Neuronal stem cell (in vitro differentiated cells): Measurements from ENCODE around the gene PHF3.

Experiments used
- DNase-seq: peaks from one replicate; pipeline ENCODE4 v3.0.0-alpha.2; 2013; ENCODE audit warnings: low spot score
- H2AFZ ChIP-seq: one replicate; pipeline ENCODE4 v1.6.1; 2013; ENCODE audit warnings: mild to moderate bottlenecking, low read length, inconsistent platforms
- H2AK5ac ChIP-seq: 2 replicates; pipeline ENCODE4 v1.6.1; 2013; ENCODE audit warnings: low read depth, mild to moderate bottlenecking, inconsistent platforms, low read length, moderate library complexity, mixed read lengths
- H2BK120ac ChIP-seq: 2 replicates; pipeline ENCODE4 v1.6.1; 2013; ENCODE audit warnings: low read depth, mild to moderate bottlenecking, inconsistent platforms, low read length, moderate library complexity, mixed read lengths
- H2BK12ac ChIP-seq: one replicate; pipeline ENCODE4 v1.6.1; 2013; ENCODE audit warnings: low read length, inconsistent platforms
- H2BK15ac ChIP-seq: 2 replicates; pipeline ENCODE4 v1.6.1; 2013; ENCODE audit warnings: mild to moderate bottlenecking, low read length, inconsistent platforms, mixed read lengths
- H2BK5ac ChIP-seq: one replicate; pipeline ENCODE4 v1.6.1; 2013; ENCODE audit warnings: inconsistent platforms, mild to moderate bottlenecking, low read length, moderate library complexity
- H3K14ac ChIP-seq: one replicate; pipeline ENCODE4 v1.6.1; 2013; ENCODE audit warnings: low read length, inconsistent platforms
- H3K18ac ChIP-seq: 2 replicates; pipeline ENCODE4 v1.6.1; 2013; ENCODE audit warnings: low read length, inconsistent platforms
- H3K23ac ChIP-seq: 2 replicates; pipeline ENCODE4 v1.6.1; 2013; ENCODE audit warnings: low read depth, mild to moderate bottlenecking, mixed read lengths, low read length, inconsistent platforms; ENCODE audit not compliant: poor library complexity
- H3K27ac ChIP-seq: replicated peaks from 3 replicates; pipeline ENCODE4 v1.5.1; 2013; ENCODE audit warnings: low read length, inconsistent platforms
- H3K27me3 ChIP-seq, 3 experiments: 2 replicates each; pipeline ENCODE4 v1.6.1; 2013; ENCODE audit warnings: low read length in 3 of 3, mild to moderate bottlenecking in 2 of 3, inconsistent platforms in 1 of 3, low read depth in 1 of 3, mixed read lengths in 1 of 3, moderate library complexity in 1 of 3; ENCODE audit not compliant: control insufficient read depth in 3 of 3, insufficient read depth in 3 of 3
- H3K36me3 ChIP-seq, 2 donors: replicated peaks in 1 of 2; 2 replicates each; pipeline ENCODE4 v1.6.1; 2013; ENCODE audit warnings: low read length in 2 of 2; ENCODE audit not compliant: control insufficient read depth in 2 of 2, insufficient read depth in 2 of 2
- H3K4ac ChIP-seq: 2 replicates; pipeline ENCODE4 v1.6.1; 2013; ENCODE audit warnings: inconsistent platforms, mild to moderate bottlenecking, low read length, moderate library complexity
- H3K4me1 ChIP-seq, 2 donors: 1 replicate in 1 of 2; 2 replicates in 1 of 2; pipeline ENCODE4 v1.6.1; 2013; ENCODE audit warnings: low read length in 2 of 2, low read depth in 1 of 2; ENCODE audit not compliant: control insufficient read depth in 2 of 2, insufficient read depth in 1 of 2
- H3K4me2 ChIP-seq: one replicate; pipeline ENCODE4 v1.6.1; 2013; ENCODE audit warnings: mild to moderate bottlenecking, low read length, inconsistent platforms; ENCODE audit not compliant: insufficient read depth, poor library complexity, severe bottlenecking
- H3K4me3 ChIP-seq, 2 donors: 2 replicates each; pipeline ENCODE4 v1.5.1; 2013; ENCODE audit warnings: low read length in 2 of 2, mild to moderate bottlenecking in 2 of 2, inconsistent platforms in 1 of 2, moderate library complexity in 1 of 2
- H3K79me1 ChIP-seq: one replicate; pipeline ENCODE4 v1.6.1; 2013; ENCODE audit warnings: low read depth, mild to moderate bottlenecking, inconsistent platforms, low read length, moderate library complexity
- H3K9ac ChIP-seq: one replicate; pipeline ENCODE4 v1.6.1; 2013; ENCODE audit warnings: mild to moderate bottlenecking, low read depth, low read length, inconsistent platforms; ENCODE audit not compliant: poor library complexity
- H3K9me3 ChIP-seq, 2 donors: replicated peaks in 1 of 2; 2 replicates each; pipeline versions ENCODE3 to v1.6.1; 2013; ENCODE audit warnings: low read length in 2 of 2, mild to moderate bottlenecking in 2 of 2, inconsistent platforms in 1 of 2, low read depth in 1 of 2, mixed read lengths in 1 of 2, moderate library complexity in 1 of 2; ENCODE audit not compliant: control insufficient read depth in 2 of 2, insufficient read depth in 1 of 2
- H4K8ac ChIP-seq: one replicate; pipeline ENCODE4 v1.6.1; 2013; ENCODE audit warnings: low read depth, mild to moderate bottlenecking, inconsistent platforms, low read length, moderate library complexity
- H4K91ac ChIP-seq: one replicate; pipeline ENCODE4 v1.6.1; 2013; ENCODE audit warnings: low read length, low read depth, mild to moderate bottlenecking, inconsistent platforms; ENCODE audit not compliant: poor library complexity
- WGBS, 2 donors: extraction: QIAGEN DNeasy Blood & Tissue Kit; methylation state at CpG; one replicate each; pipeline ENCODE4 v1.1.7; 2013; ENCODE audit warnings: missing lambda C conversion rate in 2 of 2, mixed read lengths in 1 of 2; ENCODE audit not compliant: insufficient read length in 2 of 2, insufficient replicate concordance in 1 of 2; ENCODE audit errors: extremely low coverage in 2 of 2; 5-methylcytosine and 5-hydroxymethylcytosine counted together

Gene PHF3

GRCh38 chr6:63675138-63675537 lies 39.5 kb downstream of the PHF3 start:
- H3K4me1 ChIP-seq, result peaks cover 0 to 3% of the 10 kb centered on the region in 2 donors
- peaks cover 0 to 49% of the 10 kb centered on the region in 2 donors for H3K36me3 ChIP-seq
- H3K4ac ChIP-seq, result no peak overlapping the region
- no peak overlapping the region for H3K18ac ChIP-seq
- no peak overlapping the region for H3K27ac ChIP-seq
- no peak overlapping the region for H4K8ac ChIP-seq
- H3K23ac ChIP-seq, result no peak overlapping the region
- WGBS, 2 donors, result no CpG with 5 or more reads among the region's 1 CpG
- no peak overlapping the region for H2BK12ac ChIP-seq
- H2BK120ac ChIP-seq, result no peak overlapping the region
- no peak overlapping the region for H3K4me2 ChIP-seq
- no peak for DNase-seq
- no peak overlapping the region for H4K91ac ChIP-seq
- H2BK5ac ChIP-seq, result no peak overlapping the region
- no peak overlapping the region for H3K4me3 ChIP-seq
- no peak overlapping the region for H3K14ac ChIP-seq
- H2BK15ac ChIP-seq, result no peak overlapping the region
- H3K9me3 ChIP-seq, result peaks cover 0 to 10% of the 10 kb centered on the region in 2 donors
- no peaks in the 10 kb centered on the region for H3K27me3 ChIP-seq
- peaks cover 3% of the 10 kb centered on the region for H3K79me1 ChIP-seq
- no peak overlapping the region for H2AFZ ChIP-seq
- H2AK5ac ChIP-seq, result no peak overlapping the region
- H3K9ac ChIP-seq, result no peak overlapping the region

DNA sequence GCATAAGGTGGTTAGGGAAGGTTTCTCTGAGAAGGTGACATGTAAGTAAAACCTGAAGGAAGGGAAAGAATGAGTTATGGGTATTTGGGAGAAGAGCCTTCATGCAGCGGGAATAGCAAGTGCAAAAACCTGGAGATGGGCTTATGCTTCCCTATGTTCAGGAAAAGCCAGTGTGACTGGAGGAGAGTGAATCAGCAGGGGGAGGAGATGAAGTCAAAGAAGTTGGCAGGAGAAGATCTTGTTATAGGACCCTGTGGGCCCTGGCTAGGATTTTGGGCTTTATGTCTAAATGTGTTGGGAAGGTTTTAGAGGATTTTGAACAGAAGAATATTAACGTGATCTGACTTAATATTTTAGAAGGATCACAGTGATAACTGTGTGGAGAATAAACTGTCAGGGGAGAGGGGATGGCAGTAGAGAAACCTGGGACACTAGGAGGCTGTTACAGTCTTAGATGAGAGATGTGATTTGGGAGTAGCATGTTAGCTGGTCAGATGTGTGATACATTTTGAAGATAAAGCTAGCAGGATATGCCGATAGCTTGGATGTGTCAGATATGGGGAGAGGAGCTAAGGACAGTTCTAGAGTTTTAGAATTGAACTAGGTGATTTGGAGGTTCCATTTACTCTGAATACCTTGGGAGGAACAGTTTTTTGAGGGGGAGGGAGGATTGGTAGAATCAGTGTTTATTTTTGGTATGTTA lies 41.0 kb downstream of the PHF3 start:
- peaks cover 0 to 59% of the 10 kb centered on the region in 2 donors for H3K36me3 ChIP-seq
- peaks cover 0 to 3% of the 10 kb centered on the region in 2 donors for H3K4me1 ChIP-seq
- no peak overlapping the region for H4K91ac ChIP-seq
- no peak overlapping the region for H3K4me2 ChIP-seq
- H2AK5ac ChIP-seq, result no peak overlapping the region
- DNase-seq, result no peak
- no CpG with 5 or more reads among the region's 3 CpGs for WGBS, 2 donors
- H2AFZ ChIP-seq, result no peak overlapping the region
- no peak overlapping the region for H3K4me3 ChIP-seq
- H3K18ac ChIP-seq, result no peak overlapping the region
- H3K23ac ChIP-seq, result no peak overlapping the region
- no peak overlapping the region for H2BK5ac ChIP-seq
- peaks cover 0 to 9% of the 10 kb centered on the region in 2 donors for H3K9me3 ChIP-seq
- H2BK15ac ChIP-seq, result no peak overlapping the region
- no peak overlapping the region for H3K27ac ChIP-seq
- no peak overlapping the region for H3K14ac ChIP-seq
- H3K9ac ChIP-seq, result no peak overlapping the region
- H3K4ac ChIP-seq, result no peak overlapping the region
- H2BK120ac ChIP-seq, result no peak overlapping the region
- peaks cover 3% of the 10 kb centered on the region for H3K79me1 ChIP-seq
- H3K27me3 ChIP-seq, result no peaks in the 10 kb centered on the region
- no peak overlapping the region for H4K8ac ChIP-seq
- H2BK12ac ChIP-seq, result no peak overlapping the region

GRCh38 chr6:63677282-63677681 lies 41.7 kb downstream of the PHF3 start:
- Histone ChIP-seq H3K14ac (no peak overlapping the region), H3K36me3 (peaks cover 0 to 60% of the 10 kb centered on the region in 2 donors), H3K4me1 (peaks cover 0 to 3% of the 10 kb centered on the region in 2 donors), H3K4ac (no peak overlapping the region), H3K9me3 (peaks cover 0 to 9% of the 10 kb centered on the region in 2 donors), H2BK12ac (no peak overlapping the region), H4K91ac (no peak overlapping the region), H3K23ac (no peak overlapping the region), H3K4me2 (no peak overlapping the region), H3K9ac (no peak overlapping the region), H2AFZ (no peak overlapping the region), H2AK5ac (no peak overlapping the region), H2BK15ac (no peak overlapping the region), H3K18ac (no peak overlapping the region), H2BK120ac (no peak overlapping the region), H2BK5ac (no peak overlapping the region), H3K27ac (no peak overlapping the region), H3K27me3 (no peaks in the 10 kb centered on the region), H3K79me1 (peaks cover 3% of the 10 kb centered on the region), H3K4me3 (no peak overlapping the region), H4K8ac (no peak overlapping the region)
- DNase-seq, result no peak
- whole genome bisulfite sequencing, 2 donors, result no CpG with 5 or more reads among the region's 1 CpG

- Histone ChIP-seq H3K18ac (no peak overlapping the region), H2BK5ac (no peak overlapping the region), H3K27ac (no peak overlapping the region), H2BK12ac (no peak overlapping the region), H3K9me3 (peaks cover 0 to 5% of the 10 kb centered on the region in 2 donors), H4K8ac (no peak overlapping the region), H3K9ac (no peak overlapping the region), H3K23ac (no peak overlapping the region), H3K4ac (no peak overlapping the region), H2BK15ac (no peak overlapping the region), H3K4me3 (no peak overlapping the region), H2AFZ (no peak overlapping the region), H4K91ac (no peak overlapping the region), H3K4me1 (no peaks in the 10 kb centered on the region), H3K14ac (no peak overlapping the region), H3K4me2 (no peak overlapping the region), H3K79me1 (no peaks in the 10 kb centered on the region), H2BK120ac (no peak overlapping the region), H2AK5ac (no peak overlapping the region), H3K36me3 (peaks cover 9 to 93% of the 10 kb centered on the region in 2 donors), H3K27me3 (no peaks in the 10 kb centered on the region)
- no CpG with 5 or more reads among the region's 1 CpG for WGBS, 2 donors
- no peak for DNase-seq
Observed at GRCh38 chr6:63683071-63683603, 47.5 kb downstream of the PHF3 start.
